Fibroblast of lung (primary cell): ENCODE data around the gene SPARC.

Experiments used
- CTCF ChIP-seq, 2 donors: IDR thresholded peaks in 1 of 2; conservative IDR thresholded peaks in 1 of 2; 1 replicate in 1 of 2; 2 replicates in 1 of 2; pipeline ENCODE4 v1.5.1; 2011 to 2012; ENCODE audit warnings: low read length in 2 of 2, control low read depth in 1 of 2, inconsistent platforms in 1 of 2, low read depth in 1 of 2, mild to moderate bottlenecking in 1 of 2
- EZH2 ChIP-seq: IDR thresholded peaks from 2 replicates; pipeline ENCODE4 v1.5.1; 2012; ENCODE audit warnings: low read length, control low read depth, mild to moderate bottlenecking; ENCODE audit errors: missing control alignments

DNA sequence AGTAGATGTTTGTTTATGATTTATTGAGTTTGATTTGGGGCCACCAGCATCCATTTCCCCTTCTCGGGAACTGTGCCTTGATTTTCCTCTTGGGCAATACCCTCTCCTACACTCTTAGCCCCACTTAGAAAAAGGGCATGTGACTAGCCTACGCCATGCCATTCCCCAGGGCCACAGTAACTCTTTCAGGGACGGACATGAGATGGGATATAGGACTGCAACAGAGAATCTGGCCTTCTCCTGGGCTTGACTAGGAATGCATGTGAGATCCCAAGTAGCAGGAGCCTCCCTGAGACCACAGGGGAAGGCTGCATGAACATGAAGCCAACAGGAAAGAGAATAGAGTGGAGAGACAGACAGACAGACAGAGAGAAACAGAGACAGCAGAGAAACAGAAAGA lies 30.7 kb upstream of the SPARC start:
- TF ChIP-seq CTCF (conservative IDR thresholded peaks at IDR 0.05 in 1 of 2, IDR thresholded peaks at IDR 0.05 in 1 of 2; ENCODE audit: low read depth in 1 of 2, low read length in 2 of 2) (no peak), EZH2 (no peak)
